SU-DHL-6 (cell line): ENCODE data around the gene TTC3.

Source experiments
- EZH2phosphoT487 ChIP-seq: fragments of 200-600 bp; sonication (generic), shearing (Covaris generic); conservative IDR thresholded peaks from 2 replicates; pipeline ENCODE4 v1.6.1; 2018; ENCODE audit warnings: mild to moderate bottlenecking, antibody characterized with exemption, low read length, moderate library complexity, mixed read lengths
- TF ChIP-seq, protein P1 (sequence below): fragments of 200-600 bp; sonication (generic); IDR thresholded peaks from one replicate; pipeline ENCODE4 v1.5.1; 2017; ENCODE audit warnings: antibody characterized with exemption, mild to moderate bottlenecking, low read length, moderate library complexity; ENCODE audit not compliant: insufficient read depth, poor library complexity, severe bottlenecking

DNA sequence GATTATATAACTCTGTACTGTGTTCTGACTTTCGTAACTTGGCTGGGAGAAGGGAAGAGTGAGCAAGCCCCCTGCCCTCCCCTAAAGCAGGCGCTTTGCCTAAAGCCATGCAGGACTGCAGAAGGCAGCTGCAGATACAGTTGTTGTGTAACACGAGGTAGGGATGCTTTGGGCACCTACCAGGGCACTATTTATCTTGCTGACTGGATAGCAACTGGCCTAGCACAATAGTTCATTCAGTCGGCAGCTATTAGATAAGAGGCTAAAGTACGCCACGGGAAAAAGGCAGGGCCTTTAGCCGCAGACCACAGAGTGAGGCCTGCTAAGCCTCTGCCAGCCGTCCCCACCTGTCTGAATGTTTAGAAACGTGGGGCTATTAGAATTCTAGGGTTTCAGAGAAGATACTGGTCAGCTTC is 80.9 kb downstream of the TTC3 start:
- TF ChIP-seq, protein P1, sequence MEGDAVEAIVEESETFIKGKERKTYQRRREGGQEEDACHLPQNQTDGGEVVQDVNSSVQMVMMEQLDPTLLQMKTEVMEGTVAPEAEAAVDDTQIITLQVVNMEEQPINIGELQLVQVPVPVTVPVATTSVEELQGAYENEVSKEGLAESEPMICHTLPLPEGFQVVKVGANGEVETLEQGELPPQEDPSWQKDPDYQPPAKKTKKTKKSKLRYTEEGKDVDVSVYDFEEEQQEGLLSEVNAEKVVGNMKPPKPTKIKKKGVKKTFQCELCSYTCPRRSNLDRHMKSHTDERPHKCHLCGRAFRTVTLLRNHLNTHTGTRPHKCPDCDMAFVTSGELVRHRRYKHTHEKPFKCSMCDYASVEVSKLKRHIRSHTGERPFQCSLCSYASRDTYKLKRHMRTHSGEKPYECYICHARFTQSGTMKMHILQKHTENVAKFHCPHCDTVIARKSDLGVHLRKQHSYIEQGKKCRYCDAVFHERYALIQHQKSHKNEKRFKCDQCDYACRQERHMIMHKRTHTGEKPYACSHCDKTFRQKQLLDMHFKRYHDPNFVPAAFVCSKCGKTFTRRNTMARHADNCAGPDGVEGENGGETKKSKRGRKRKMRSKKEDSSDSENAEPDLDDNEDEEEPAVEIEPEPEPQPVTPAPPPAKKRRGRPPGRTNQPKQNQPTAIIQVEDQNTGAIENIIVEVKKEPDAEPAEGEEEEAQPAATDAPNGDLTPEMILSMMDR: no peak
- TF ChIP-seq EZH2phosphoT487: no peak
